ENCODE data around the gene DEPDC4.

DNA sequence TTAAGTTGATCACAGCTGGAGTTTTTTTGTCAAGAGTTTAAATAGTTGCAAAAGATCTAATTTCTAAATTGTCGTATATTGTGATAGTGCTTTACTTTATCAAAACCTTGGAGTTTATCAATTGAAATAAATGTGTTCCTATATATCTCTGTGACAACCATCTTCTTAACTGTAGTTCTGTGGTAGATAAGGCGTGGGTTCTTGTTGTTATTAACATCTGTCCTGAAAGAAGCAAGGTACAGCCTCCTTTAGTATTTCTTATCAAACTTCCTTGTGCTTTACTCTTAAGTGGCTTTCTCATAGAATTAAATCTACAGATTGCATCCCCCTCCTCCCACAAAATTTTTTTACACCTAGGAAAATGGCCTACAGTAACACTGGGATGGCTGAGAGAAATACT, 7.4 kb upstream of the DEPDC4 start:
- TF ChIP-seq, protein P1, sequence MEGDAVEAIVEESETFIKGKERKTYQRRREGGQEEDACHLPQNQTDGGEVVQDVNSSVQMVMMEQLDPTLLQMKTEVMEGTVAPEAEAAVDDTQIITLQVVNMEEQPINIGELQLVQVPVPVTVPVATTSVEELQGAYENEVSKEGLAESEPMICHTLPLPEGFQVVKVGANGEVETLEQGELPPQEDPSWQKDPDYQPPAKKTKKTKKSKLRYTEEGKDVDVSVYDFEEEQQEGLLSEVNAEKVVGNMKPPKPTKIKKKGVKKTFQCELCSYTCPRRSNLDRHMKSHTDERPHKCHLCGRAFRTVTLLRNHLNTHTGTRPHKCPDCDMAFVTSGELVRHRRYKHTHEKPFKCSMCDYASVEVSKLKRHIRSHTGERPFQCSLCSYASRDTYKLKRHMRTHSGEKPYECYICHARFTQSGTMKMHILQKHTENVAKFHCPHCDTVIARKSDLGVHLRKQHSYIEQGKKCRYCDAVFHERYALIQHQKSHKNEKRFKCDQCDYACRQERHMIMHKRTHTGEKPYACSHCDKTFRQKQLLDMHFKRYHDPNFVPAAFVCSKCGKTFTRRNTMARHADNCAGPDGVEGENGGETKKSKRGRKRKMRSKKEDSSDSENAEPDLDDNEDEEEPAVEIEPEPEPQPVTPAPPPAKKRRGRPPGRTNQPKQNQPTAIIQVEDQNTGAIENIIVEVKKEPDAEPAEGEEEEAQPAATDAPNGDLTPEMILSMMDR (conservative IDR thresholded peaks at IDR 0.05; ENCODE audit: low read depth, low read length), result no peak
- no peak for TF ChIP-seq EZH2 (IDR thresholded peaks at IDR 0.05; ENCODE audit: borderline replicate concordance, low read depth, low read length, poor library complexity, severe bottlenecking)

Measured in A673 (cell line).